Spleen (tissue), 11 donors: ENCODE data around the gene RPTOR. TPM values are rescaled to one million over a fixed set of nuclear protein-coding genes. Genes with fewer than 3 reads are reported as not detected.

Source experiments
- DNase-seq: peaks from one replicate; pipeline ENCODE4 v3.0.0-alpha.2; 2020
- H3K27ac ChIP-seq, 8 donors: fragments of 200-600 bp; sonication (generic) in 7 of 8; 1 replicate in 4 of 8; 2 replicates in 4 of 8; pipeline versions ENCODE4 v1.5.0 to v1.8.0; 2016 to 2021; ENCODE audit warnings: inconsistent platforms in 4 of 8, mild to moderate bottlenecking in 4 of 8, moderate library complexity in 1 of 8
- H3K27me3 ChIP-seq, 7 donors: fragments of 200-600 bp; sonication (generic) in 6 of 7; replicated peaks in 1 of 7; 1 replicate in 4 of 7; 2 replicates in 3 of 7; pipeline versions ENCODE4 v1.5.0 to v1.8.0; 2016 to 2021; ENCODE audit warnings: inconsistent platforms in 3 of 7, mild to moderate bottlenecking in 1 of 7
- H3K36me3 ChIP-seq, 6 donors: fragments of 200-600 bp; sonication (generic) in 5 of 6; 1 replicate in 4 of 6; 2 replicates in 2 of 6; pipeline versions ENCODE4 v1.5.0 to v1.8.0; 2016 to 2021; ENCODE audit warnings: inconsistent platforms in 2 of 6
- H3K4me1 ChIP-seq, 6 donors: fragments of 200-600 bp; sonication (generic) in 5 of 6; 1 replicate in 3 of 6; 2 replicates in 3 of 6; pipeline versions ENCODE4 v1.5.0 to v1.8.0; 2016 to 2021; ENCODE audit warnings: inconsistent platforms in 3 of 6
- H3K4me3 ChIP-seq, 8 donors: fragments of 200-600 bp; sonication (generic) in 7 of 8; 1 replicate in 4 of 8; 2 replicates in 4 of 8; pipeline versions ENCODE4 v1.5.0 to v1.8.0; 2016 to 2021; ENCODE audit warnings: inconsistent platforms in 4 of 8, mild to moderate bottlenecking in 4 of 8, moderate library complexity in 2 of 8
- H3K9me3 ChIP-seq, 8 donors: fragments of 200-600 bp; sonication (generic) in 7 of 8; 1 replicate in 4 of 8; 2 replicates in 4 of 8; pipeline versions ENCODE4 v1.5.0 to v1.8.0; 2016 to 2021; ENCODE audit warnings: inconsistent platforms in 4 of 8
- CTCF ChIP-seq, 11 experiments: fragments of 200-600 bp in 7 of 11; fragments of 450-650 bp in 4 of 11; sonication (generic) in 4 of 11; IDR thresholded peaks in 8 of 11; conservative IDR thresholded peaks in 3 of 11; 1 replicate in 7 of 11; 2 replicates in 4 of 11; pipeline versions ENCODE4 v1.4.0 to v1.8.0; 2016 to 2021; ENCODE audit warnings: antibody characterized with exemption in 11 of 11, inconsistent platforms in 4 of 11, mild to moderate bottlenecking in 1 of 11
- POLR2A ChIP-seq, 3 donors: fragments of 450-650 bp; IDR thresholded peaks; one replicate each; pipeline ENCODE4 v1.5.1; 2017; ENCODE audit warnings: antibody characterized with exemption in 3 of 3, mild to moderate bottlenecking in 1 of 3
- POLR2AphosphoS5 ChIP-seq, 3 donors: sonication (generic); formaldehyde crosslinking; IDR thresholded peaks; one replicate each; pipeline ENCODE4 v1.5.1; 2017; ENCODE audit warnings: antibody characterized with exemption in 3 of 3
- WGBS, 5 donors: extraction: QIAGEN DNeasy Blood & Tissue Kit in 3 of 5; methylation state at CpG; one replicate each; pipeline versions ENCODE4 v1.1.5 to v1.1.7; 2013 to 2018; 5-methylcytosine and 5-hydroxymethylcytosine counted together
- intact Hi-C: fragments of 100-400 bp; cut with DNase I; formaldehyde crosslinking; loops from one replicate; pipeline ENCODE4 v1.15.0; 2023; ENCODE audit warnings: low total_unique reads
- polyA plus RNA-seq, 3 donors: library from polyadenylated mRNA; stranded (reverse); fragments of 200-250 nt; gene quantifications; one replicate each; pipeline ENCODE4 v1.2.1, GENCODE V29; 2013
- total RNA-seq, 7 donors: library from RNA; depleted of rRNA in 3 of 7; stranded (reverse); fragments of >200 nt in 3 of 7; fragmentation: NEBNext Ultra II Directional in 4 of 7; extraction: Animal tissue kit (Norgen Biotek cat#: 25700) in 4 of 7; gene quantifications; one replicate each; pipeline versions ENCODE4 v1.1.0 to v1.2.1, GENCODE V29; 2016 to 2021
- donor health status: healthy with polysubstance abuse.
- donor health status: DM: no; HTN: no; CAD: no; lungs with moderate emphysema.
- donor health status: DM: no; HTN: no; CAD: no.
- donor health status: Bipolar disorder and iron deficiency.
- donor health status: healthy.
- donor health status: DM: no; HTN: no; CAD: no.
- donor health status: DM: yes; HTN: yes; CAD: no.

The RPTOR gene
- total and polyA plus RNA-seq, 10 donors = 3.1 to 61.2 (median 40.7) TPM

- Histone ChIP-seq H3K4me1 (peaks cover 7 to 38% (median 31%) of the 10 kb centered on the region in 6 donors), H3K27me3 (peaks cover 0 to 29% (median 0%) of the 10 kb centered on the region in 7 donors), H3K9me3 (peaks cover 0 to 3% (median 0%) of the 10 kb centered on the region in 8 donors), H3K36me3 (no peaks in the 10 kb centered on the region), H3K4me3 (peak overlapping the region in 3 of 8 donors; percentile 12 to 58 (median 13)), H3K27ac (no peak overlapping the region)
- DNase-seq = peak; percentile 82
- TF ChIP-seq POLR2A (IDR thresholded peaks at IDR 0.05) (no peak), CTCF (IDR thresholded peaks at IDR 0.05 in 8 of 11, conservative IDR thresholded peaks at IDR 0.05 in 3 of 11) (peak; percentile 20 to 96 (median 87))
- WGBS, 5 donors = 9 to 14% (median 11%) methylated on average over 31 to 65 of the region's 65 CpGs
- intact Hi-C loops = no loop called here
These were observed 436.6 kb downstream of the RPTOR start for GRCh38 chr17:80981062-80981902.

GRCh38 chr17:80981929-80982425 lies 437.3 kb downstream of the RPTOR start:
- TF ChIP-seq POLR2A (IDR thresholded peaks at IDR 0.05) = no peak
- no peak for TF ChIP-seq POLR2AphosphoS5 (IDR thresholded peaks at IDR 0.05)
- TF ChIP-seq CTCF (IDR thresholded peaks at IDR 0.05 in 8 of 11, conservative IDR thresholded peaks at IDR 0.05 in 3 of 11) = no peak
- Histone ChIP-seq H3K4me1 (peaks cover 11 to 45% (median 37%) of the 10 kb centered on the region in 6 donors), H3K4me3 (no peak overlapping the region), H3K27me3 (peaks cover 0 to 29% (median 0%) of the 10 kb centered on the region in 7 donors), H3K27ac (no peak overlapping the region), H3K36me3 (no peaks in the 10 kb centered on the region), H3K9me3 (peaks cover 0 to 3% (median 0%) of the 10 kb centered on the region in 8 donors)
- intact Hi-C loops = no loop called here
- 62 to 76% (median 67%) methylated on average over 11 to 17 of the region's 17 CpGs for WGBS, 5 donors
- DNase-seq = no peak

GRCh38 chr17:80982426-80982974 lies 437.9 kb downstream of the RPTOR start:
- Histone ChIP-seq H3K36me3 (no peaks in the 10 kb centered on the region), H3K4me1 (peaks cover 15 to 50% (median 43%) of the 10 kb centered on the region in 6 donors), H3K4me3 (no peak overlapping the region), H3K9me3 (no peaks in the 10 kb centered on the region), H3K27me3 (peaks cover 0 to 29% (median 0%) of the 10 kb centered on the region in 7 donors), H3K27ac (no peak overlapping the region)
- 73 to 87% (median 84%) methylated on average over 17 of the region's 17 CpGs for WGBS, 5 donors
- intact Hi-C loops = no loop called here
- TF ChIP-seq CTCF (IDR thresholded peaks at IDR 0.05 in 8 of 11, conservative IDR thresholded peaks at IDR 0.05 in 3 of 11) (no peak), POLR2AphosphoS5 (IDR thresholded peaks at IDR 0.05) (no peak), POLR2A (IDR thresholded peaks at IDR 0.05) (no peak)
- DNase-seq = no peak

GRCh38 chr17:80983545-80983944 lies 438.9 kb downstream of the RPTOR start:
- H3K4me3 ChIP-seq = no peak overlapping the region
- H3K4me1 ChIP-seq = peaks cover 25 to 61% (median 53%) of the 10 kb centered on the region in 6 donors
- H3K27ac ChIP-seq = no peak overlapping the region
- no peaks in the 10 kb centered on the region for H3K36me3 ChIP-seq
- TF ChIP-seq CTCF (IDR thresholded peaks at IDR 0.05 in 8 of 11, conservative IDR thresholded peaks at IDR 0.05 in 3 of 11) = no peak
- no peak for TF ChIP-seq POLR2AphosphoS5 (IDR thresholded peaks at IDR 0.05)
- TF ChIP-seq POLR2A (IDR thresholded peaks at IDR 0.05) = no peak
- H3K27me3 ChIP-seq = peaks cover 0 to 29% (median 0%) of the 10 kb centered on the region in 7 donors
- WGBS, 5 donors = 85 to 92% (median 89%) methylated on average over 17 of the region's 17 CpGs
- H3K9me3 ChIP-seq = no peaks in the 10 kb centered on the region
- DNase-seq = no peak
- intact Hi-C loops = no loop called here
